ENCODE results near the gene UBQLN4.
"Not testable (repeated sequence)": the region's sequence is repeated elsewhere in the genome, so short reads cannot be mapped to it uniquely, and the experiment has no call there.

Gene UBQLN4

DNA sequence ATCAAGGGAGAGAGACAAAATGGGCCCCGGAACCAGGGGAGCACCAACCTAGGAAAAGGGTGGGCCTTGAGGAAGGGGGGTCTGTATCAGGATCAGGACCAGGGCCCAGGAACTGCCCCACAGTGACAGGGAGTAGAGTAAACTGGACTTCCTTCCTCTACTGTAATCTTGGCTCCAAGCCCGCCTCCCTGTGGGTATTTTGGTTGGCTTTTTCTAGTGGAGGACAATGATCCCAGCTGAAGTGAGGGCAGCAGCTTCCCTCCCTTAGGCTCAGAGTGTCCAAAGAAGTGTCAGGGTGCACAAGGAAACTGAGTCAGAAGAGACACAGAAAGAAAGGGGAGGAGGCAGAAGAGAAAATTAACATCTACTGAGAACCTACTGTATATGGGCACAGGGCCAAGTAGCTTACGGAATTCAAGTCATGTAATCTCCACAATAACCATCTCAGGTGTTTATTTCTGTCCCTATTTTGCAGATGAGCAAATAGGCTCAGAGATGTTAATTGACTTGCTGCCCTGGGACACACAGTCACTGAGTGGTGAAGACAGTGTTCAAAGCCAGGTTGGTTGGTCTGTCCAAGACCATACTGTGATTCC lies 4.8 kb downstream of the UBQLN4 start:
- DNase-seq (ENCODE audit: extremely low read depth, insufficient read length), result no peak
- H3K4me3 ChIP-seq (replicated peaks; ENCODE audit: low read depth, low read length), result no peak overlapping the region
- no peaks in the 10 kb centered on the region for H3K27me3 ChIP-seq (replicated peaks; ENCODE audit: control insufficient read depth, insufficient read depth, low read length)
- TF ChIP-seq, protein P1, sequence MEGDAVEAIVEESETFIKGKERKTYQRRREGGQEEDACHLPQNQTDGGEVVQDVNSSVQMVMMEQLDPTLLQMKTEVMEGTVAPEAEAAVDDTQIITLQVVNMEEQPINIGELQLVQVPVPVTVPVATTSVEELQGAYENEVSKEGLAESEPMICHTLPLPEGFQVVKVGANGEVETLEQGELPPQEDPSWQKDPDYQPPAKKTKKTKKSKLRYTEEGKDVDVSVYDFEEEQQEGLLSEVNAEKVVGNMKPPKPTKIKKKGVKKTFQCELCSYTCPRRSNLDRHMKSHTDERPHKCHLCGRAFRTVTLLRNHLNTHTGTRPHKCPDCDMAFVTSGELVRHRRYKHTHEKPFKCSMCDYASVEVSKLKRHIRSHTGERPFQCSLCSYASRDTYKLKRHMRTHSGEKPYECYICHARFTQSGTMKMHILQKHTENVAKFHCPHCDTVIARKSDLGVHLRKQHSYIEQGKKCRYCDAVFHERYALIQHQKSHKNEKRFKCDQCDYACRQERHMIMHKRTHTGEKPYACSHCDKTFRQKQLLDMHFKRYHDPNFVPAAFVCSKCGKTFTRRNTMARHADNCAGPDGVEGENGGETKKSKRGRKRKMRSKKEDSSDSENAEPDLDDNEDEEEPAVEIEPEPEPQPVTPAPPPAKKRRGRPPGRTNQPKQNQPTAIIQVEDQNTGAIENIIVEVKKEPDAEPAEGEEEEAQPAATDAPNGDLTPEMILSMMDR (IDR thresholded peaks at IDR 0.05; ENCODE audit: insufficient read depth, low read length, poor library complexity, severe bottlenecking), result no peak
- peaks cover 12% of the 10 kb centered on the region for H3K36me3 ChIP-seq (ENCODE audit: control insufficient read depth, insufficient read depth, low read length)

DNA sequence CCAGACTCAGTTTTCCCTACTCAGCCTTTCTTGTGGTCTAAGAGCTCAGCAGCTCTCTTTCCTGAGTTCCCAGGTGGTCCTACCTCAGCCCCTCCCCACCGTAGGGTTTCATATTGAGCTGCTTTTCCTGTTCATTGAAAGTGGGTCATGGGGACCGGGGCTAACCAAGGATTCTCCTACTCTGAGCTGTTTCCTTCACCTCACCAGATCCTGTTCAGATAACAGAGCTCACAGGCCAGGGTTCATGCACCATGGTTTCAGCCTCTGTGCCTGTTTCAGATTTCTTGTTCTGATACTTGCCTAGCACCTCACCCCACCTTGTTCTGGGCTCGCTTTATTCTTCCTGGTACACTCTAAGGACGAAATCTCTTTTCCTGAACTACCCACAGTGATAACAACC lies 8.5 kb downstream of the UBQLN4 start:
- H3K36me3 ChIP-seq (ENCODE audit: control insufficient read depth, insufficient read depth, low read length), result peaks cover 14% of the 10 kb centered on the region

DNA sequence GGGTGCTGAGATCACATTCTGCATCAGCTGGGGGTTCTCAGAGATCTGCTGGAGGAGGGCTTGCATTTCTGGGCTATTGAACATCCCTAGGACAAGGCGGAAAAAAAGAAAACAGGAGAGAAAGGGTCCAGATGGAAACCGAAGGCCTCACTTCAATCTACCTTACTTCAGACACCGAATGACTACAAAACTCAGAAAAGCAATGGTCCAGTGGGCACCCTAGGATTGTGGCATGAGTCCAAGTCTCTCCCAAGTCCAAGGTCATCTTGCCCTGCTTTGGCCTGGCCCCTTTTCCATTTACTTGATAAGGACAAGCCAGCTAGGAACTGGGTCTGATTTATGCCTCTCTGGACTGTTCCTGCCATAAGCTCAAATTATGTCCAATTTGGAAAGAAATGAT lies 10.8 kb downstream of the UBQLN4 start:
- Histone ChIP-seq H3K27me3 (replicated peaks; ENCODE audit: control insufficient read depth, insufficient read depth, low read length) (no peaks in the 10 kb centered on the region), H3K4me3 (replicated peaks; ENCODE audit: low read depth, low read length) (no peak overlapping the region), H3K36me3 (ENCODE audit: control insufficient read depth, insufficient read depth, low read length) (peaks cover 10% of the 10 kb centered on the region)
- TF ChIP-seq, protein P1 (IDR thresholded peaks at IDR 0.05; ENCODE audit: insufficient read depth, low read length, poor library complexity, severe bottlenecking), result no peak
- DNase-seq (ENCODE audit: extremely low read depth, insufficient read length), result no peak

More for the DNA sequence above, 8.5 kb downstream of the UBQLN4 start:
- Histone ChIP-seq H3K27me3 (replicated peaks; ENCODE audit: control insufficient read depth, insufficient read depth, low read length) (no peaks in the 10 kb centered on the region), H3K4me3 (replicated peaks; ENCODE audit: low read depth, low read length) (no peak overlapping the region)
- TF ChIP-seq, protein P1 (IDR thresholded peaks at IDR 0.05; ENCODE audit: insufficient read depth, low read length, poor library complexity, severe bottlenecking), result no peak
- no peak for DNase-seq (ENCODE audit: extremely low read depth, insufficient read length)

DNA sequence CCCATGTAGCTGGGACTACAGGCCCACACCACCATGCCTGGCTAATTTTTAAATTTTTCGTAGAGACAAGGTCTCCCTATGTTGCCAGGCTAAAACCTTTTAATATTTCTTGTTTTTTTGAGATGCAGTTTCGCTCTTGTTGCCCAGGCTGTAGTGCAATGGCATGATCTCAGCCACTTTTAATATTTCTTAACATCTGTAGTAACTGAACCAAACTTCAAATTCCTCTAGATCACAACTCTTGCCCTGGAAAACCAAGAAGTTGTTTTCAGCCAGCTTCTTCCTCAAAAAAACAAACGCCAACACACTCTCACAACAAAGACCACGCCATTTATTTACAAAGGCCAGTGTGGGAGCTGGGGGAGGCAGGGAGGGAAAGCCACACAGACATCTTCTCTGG lies 18.6 kb downstream of the UBQLN4 start:
- not testable (repeated sequence) for H3K4me3 ChIP-seq (replicated peaks; ENCODE audit: low read depth, low read length); DNase-seq (ENCODE audit: extremely low read depth, insufficient read length); H3K36me3 ChIP-seq (ENCODE audit: control insufficient read depth, insufficient read depth, low read length); H3K27me3 ChIP-seq (replicated peaks; ENCODE audit: control insufficient read depth, insufficient read depth, low read length)

DNA sequence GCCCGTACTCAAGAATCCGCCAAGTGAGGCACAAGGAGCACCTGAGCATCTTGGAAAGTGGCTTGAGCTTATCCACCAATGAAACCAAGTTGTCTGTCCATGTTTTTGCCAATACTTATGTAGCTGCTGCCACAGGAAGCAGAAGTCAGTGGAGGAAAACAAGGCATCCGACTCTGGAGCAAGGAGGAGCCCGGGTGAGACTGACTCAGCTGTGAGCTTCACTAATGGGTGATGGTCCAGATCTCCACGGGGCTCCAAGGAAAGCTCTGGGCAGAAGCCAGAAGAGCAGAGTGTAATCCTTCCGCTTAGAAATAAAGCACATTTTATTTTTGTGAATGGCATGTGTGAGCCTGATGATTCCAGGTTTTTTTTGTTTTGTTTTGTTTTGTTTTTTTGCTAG lies 20.6 kb downstream of the UBQLN4 start:
- DNase-seq (ENCODE audit: extremely low read depth, insufficient read length), result no peak
- Histone ChIP-seq H3K36me3 (ENCODE audit: control insufficient read depth, insufficient read depth, low read length) (no peaks in the 10 kb centered on the region; the same call in 1 of the 2 replicates), H3K27me3 (replicated peaks; ENCODE audit: control insufficient read depth, insufficient read depth, low read length) (no peaks in the 10 kb centered on the region), H3K4me3 (replicated peaks; ENCODE audit: low read depth, low read length) (no peak overlapping the region)
- TF ChIP-seq, protein P1 (IDR thresholded peaks at IDR 0.05; ENCODE audit: insufficient read depth, low read length, poor library complexity, severe bottlenecking), result no peak

DNA sequence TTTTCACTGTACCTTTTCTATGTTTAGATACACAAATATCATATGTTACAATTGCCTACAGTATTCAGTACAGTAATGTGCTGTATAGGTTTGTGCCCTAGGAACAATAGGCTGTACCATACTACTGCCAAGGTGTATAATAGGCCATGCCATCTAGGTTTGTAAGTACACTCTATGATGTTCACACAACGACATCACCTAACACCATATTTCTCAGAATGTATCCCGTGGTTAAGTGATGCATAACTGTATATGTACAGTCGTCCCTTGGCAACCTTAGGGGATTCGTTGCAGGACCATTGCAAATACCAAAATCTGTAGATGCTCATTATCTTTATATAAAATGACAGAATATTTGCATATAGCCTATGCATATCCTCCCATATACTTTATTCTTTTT lies 27.0 kb downstream of the UBQLN4 start:
- no peak for DNase-seq (ENCODE audit: extremely low read depth, insufficient read length)
- H3K27me3 ChIP-seq (replicated peaks; ENCODE audit: control insufficient read depth, insufficient read depth, low read length), result no peaks in the 10 kb centered on the region
- TF ChIP-seq, protein P1 (IDR thresholded peaks at IDR 0.05; ENCODE audit: insufficient read depth, low read length, poor library complexity, severe bottlenecking), result no peak
- no peak overlapping the region for H3K4me3 ChIP-seq (replicated peaks; ENCODE audit: low read depth, low read length)
- no peaks in the 10 kb centered on the region for H3K36me3 ChIP-seq (ENCODE audit: control insufficient read depth, insufficient read depth, low read length)

Data from GM06990 (cell line).